DMS79 treated with DMSO at 0.1 percent for 48 hours (cell line): ENCODE measurements around the gene USP26.
"Not testable (repeated sequence)": the region's sequence is repeated elsewhere in the genome, so short reads cannot be mapped to it uniquely, and the experiment has no call there.

ENCODE experiments used
- DNase-seq: peaks from one replicate; lab custom pipeline; 2025; lab: John Stamatoyannopoulos, UW

The USP26 gene, protein sequence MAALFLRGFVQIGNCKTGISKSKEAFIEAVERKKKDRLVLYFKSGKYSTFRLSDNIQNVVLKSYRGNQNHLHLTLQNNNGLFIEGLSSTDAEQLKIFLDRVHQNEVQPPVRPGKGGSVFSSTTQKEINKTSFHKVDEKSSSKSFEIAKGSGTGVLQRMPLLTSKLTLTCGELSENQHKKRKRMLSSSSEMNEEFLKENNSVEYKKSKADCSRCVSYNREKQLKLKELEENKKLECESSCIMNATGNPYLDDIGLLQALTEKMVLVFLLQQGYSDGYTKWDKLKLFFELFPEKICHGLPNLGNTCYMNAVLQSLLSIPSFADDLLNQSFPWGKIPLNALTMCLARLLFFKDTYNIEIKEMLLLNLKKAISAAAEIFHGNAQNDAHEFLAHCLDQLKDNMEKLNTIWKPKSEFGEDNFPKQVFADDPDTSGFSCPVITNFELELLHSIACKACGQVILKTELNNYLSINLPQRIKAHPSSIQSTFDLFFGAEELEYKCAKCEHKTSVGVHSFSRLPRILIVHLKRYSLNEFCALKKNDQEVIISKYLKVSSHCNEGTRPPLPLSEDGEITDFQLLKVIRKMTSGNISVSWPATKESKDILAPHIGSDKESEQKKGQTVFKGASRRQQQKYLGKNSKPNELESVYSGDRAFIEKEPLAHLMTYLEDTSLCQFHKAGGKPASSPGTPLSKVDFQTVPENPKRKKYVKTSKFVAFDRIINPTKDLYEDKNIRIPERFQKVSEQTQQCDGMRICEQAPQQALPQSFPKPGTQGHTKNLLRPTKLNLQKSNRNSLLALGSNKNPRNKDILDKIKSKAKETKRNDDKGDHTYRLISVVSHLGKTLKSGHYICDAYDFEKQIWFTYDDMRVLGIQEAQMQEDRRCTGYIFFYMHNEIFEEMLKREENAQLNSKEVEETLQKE

DNA sequence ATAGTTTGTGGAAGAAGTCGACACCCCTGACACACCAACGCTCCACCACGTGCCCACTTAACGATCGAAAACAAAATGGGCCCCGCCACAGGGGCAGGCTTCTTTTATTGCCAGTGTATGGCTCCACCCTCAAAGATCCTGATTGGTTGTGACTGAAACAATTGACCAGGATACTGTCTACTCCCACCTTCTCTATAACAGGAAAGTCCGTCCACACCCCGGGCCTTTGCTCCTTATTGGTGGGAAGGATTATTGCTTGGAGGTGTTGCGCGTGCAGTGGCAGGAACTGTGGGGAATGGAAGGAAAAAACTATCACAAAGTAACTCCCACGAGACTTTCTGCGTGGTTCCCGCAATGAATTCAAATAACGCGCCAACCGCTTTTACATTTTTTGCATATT is at the start of gene USP26:
TSS of gene USP26 (minus strand) at position 79 of the 400 bp plus-strand sequence. CDS start 68,889 bp downstream, outside the sequence.
- no peak for DNase-seq

DNA sequence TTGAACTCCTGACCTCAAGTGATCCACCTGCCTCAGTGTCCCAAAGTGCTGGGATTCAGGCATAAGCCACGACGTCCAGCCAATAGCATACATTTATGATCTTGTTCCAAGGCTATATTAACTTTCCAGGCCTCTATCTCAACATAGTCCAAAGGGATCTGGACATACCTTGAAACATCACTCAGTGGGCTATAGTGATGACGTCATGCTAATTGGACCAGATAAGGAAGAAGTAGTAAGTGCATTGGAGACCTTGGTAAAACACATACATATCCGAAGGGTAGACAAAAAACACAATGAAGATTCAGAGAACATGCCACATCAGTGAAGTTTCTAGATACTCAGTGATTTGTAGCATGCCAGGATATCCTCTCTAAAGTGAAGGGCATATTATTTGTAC is 37.4 kb upstream of the USP26 start:
- DNase-seq = no peak

DNA sequence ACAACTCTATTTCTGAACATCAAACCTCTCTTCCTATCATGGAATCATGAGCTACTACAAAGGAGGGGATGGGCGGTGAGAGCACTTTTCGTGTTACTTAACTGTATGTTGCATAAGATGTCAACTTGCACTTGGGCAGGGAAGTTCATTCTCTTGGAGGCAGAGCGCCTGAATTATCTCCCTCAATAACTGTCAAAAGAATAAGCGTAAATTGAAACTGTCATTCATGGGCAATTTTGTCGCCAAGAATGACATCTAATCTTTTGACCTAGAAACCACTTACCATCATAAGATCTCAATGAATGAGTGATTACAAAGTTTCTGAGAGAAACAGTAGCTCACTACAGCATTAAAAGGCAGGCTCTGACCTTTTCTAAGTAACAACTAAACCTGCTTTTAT is 23.5 kb upstream of the USP26 start:
- DNase-seq = no peak

DNA sequence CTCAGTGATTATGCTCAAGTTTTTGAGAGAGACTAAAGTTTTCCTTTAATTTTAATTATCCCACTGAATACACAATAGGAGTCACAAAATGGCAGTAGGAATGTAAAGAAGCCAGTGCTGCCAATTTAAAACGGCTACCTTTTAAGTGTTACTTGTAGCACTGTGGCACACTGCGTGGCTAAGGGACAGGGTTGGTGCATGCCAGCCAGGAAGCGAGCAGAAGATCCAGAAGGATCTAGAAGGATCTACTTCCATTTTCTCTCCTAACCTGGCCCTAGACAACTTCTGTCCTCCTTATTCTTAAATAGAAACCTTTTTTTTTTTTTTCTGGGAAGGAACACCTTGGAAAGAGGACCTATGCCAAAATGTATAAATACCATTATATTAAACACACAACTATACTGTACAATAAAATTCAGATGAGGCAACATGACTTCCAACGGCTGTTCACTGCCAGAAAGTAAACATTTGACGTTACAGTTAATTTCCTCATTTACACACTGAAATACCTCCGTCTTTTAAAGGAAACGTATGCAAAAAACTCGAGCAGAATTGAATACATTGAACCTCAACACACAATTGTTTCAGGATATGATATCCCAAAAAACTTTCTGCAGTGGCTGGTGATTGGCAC is 2.7 kb downstream of the USP26 start:
- no peak for DNase-seq

DNA sequence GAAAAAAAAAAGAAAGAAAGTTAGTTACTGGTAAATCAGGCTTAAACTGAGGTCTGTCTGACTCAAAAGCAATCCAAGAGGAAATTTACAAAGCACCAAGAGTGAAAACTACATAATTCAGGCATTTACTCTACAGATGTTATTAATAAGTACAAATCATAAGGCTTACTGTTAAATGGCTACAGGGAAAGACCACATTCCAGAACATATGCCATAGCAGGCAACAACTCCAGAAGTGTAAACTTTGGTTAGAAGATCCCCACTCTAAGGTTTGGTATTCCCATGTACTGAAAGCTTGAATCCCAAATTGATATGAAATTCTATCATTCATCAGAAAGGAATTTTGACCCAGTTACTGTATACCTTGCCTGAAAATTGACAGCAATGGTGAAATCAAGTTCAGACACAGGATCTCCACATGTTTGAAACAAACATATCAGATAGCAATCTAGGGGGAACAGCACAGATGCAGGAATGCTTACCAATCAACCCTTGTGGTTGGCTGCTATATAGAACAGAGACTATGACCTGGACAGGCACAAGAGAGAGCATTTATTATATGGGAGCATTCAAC is 6.6 kb downstream of the USP26 start:
- no peak for DNase-seq

DNA sequence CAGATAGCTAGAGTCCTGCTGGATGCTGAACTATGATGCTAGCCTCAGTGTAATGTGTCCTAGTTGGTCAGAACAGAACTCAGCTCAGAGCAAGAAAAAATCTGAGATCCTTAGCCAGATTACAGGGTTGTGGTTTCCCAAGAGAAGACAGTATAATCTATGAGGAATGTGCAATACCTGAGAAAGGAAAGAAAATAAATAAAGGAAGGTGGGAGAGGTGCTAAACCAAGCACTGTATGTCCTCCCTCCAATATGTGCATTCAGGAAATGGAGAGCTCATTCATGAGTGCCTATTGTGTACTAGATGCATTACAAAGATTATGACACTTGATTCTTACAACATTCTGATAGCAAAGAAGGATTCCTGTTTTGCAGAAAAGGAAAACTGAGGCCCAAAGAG is 7.5 kb downstream of the USP26 start:
- DNase-seq = no peak

DNA sequence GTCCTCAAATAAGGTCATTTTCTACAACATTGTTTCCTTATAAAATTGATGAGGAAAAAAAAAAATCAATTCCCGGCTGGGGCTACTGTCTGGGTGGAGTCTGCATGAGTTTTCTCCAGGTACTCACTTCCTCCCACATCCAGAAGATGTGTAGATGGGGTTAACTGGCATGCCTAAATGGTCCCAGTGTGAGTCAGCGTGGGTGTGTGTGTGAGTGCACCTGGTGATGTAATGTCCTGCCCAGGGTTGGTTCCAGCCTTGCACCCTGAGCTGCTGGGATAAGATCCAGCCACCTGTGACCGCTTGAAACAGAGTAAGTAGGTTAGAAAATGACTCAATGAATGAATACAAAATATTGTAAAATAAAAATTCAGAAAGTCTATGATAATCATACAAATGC is 11.1 kb downstream of the USP26 start:
- DNase-seq = no peak

DNA sequence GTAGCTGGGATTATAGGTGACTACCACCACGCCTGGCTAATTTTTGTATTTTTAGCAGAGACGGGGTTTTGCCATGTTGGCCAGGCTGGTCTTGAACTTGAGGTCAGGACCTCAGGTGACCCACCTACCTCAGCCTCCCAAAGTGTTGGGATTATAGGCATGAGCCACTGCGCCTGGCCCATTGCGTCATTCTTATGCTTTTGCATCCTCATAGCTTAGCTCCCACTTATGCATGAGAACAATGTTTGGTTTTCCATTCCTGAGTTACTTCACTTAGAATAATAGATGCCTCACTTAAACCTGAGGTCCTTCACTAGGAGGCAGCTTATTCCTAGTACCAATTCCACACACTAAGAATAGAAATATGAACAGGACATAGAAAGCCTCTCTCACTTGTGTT is 11.9 kb downstream of the USP26 start:
- not testable (repeated sequence) for DNase-seq

DNA sequence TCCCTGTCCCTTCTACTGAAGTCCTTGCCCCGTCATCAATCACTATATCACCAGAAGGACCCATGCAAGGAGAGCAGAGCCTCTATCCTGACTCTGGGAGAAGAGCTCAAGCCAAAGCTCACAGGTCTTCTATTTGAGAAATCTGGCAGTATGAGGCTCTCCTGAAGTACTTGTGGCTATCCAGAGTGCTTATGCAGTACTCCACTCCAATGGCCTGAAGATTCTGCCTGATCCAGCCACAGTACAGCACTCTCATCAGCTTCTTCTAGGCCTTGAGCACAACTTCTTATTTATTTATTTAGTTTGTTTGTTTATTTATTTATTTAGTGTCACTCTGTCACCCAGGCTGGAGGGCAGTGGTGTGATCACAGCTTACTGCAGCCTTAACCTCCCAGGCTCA is 13.0 kb downstream of the USP26 start:
- DNase-seq = no peak

DNA sequence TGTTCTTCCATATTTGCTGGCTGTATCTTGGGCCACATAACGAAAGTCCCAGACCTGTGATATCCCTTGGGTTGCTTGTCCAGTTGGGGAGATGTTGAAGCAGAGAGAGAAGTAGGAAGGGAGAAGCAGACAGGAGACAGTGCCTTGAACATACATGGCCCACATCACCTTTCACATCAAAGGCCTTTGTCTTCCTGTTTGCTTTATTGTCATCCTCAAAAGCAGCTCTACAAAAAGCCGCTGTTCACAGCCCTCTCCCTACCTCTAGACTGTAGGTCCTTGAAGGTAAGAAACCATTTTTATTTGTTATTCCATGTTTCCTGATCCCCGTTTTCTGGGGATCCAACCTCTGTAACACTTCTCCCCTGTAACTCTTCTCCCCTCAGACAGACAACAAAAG is 14.9 kb downstream of the USP26 start:
- DNase-seq = no peak

DNA sequence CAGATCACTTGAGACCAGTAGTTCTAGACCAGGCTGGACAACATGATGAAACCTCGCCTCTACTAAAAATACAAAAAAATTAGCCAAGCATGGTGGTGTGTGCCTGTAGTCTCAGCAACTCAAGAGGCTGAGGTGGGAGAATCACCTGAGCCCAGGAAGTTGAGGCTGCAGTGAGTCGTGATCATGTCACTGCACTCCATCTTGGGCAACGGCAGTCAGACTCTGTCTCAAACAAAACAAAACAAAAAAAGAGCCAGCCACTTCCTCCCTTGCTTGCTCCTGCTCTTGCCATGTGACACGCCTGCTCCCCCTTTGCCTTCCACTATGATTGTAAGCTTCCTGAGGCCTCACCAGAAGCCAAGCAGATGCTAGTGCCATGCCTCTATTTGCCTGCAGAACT is 19.1 kb downstream of the USP26 start:
- DNase-seq = not testable (repeated sequence)

DNA sequence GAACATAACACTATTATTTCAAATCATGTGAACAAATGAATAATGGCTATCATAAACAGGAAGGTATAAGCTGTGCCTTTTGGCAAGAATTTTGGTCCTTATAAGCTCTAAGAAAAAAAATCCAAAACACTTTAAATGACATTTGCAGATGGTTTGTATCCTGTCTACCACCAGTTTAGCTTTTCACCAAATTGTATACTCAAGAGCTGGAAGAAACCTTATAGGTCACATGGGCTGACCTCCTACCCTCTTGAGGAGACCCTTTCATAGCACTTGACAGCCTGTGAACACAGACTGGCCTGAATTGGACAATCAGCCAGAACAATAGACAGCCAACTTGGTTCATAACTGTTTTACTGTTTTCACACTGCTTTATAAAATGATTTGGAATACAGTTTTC is 24.3 kb downstream of the USP26 start:
- DNase-seq = no peak

DNA sequence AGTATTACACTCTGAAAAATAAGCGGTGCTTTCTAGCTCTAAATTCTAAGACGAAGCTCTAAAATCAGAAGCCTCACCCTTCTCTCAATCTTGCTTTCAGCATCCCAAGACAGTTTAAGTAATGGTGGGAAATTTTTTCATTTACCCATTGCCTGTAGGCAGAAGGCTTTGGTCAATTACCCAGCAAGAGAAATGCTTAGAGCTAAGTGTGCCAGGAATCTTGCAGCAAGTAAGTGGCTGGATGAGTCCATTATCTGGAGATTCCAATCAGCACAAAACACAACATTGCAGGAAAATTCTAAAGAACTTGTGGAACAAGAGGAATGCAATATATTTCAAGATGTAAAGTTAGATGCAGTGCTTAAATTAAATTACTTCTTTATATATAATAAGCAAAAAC is 28.4 kb downstream of the USP26 start:
- no peak for DNase-seq

DNA sequence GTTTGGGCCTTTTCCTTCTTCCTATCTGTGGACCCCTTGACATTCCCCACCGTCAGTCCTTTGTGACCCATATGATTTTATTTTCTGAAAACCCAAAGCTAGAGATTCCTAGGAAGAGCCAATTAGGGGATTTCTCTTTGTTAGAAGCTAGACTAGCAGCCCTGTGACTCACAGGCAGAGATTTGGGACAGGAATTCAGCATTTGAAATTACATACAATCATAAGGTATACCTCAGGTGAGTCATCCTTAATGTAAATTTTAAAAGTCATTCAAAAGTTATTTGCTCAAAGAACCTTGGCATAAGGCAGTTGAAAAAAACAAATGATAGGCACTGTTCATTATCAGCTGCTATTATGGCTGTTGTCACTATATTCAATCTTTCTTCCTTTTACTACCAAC is 40.6 kb downstream of the USP26 start:
- DNase-seq = no peak

DNA sequence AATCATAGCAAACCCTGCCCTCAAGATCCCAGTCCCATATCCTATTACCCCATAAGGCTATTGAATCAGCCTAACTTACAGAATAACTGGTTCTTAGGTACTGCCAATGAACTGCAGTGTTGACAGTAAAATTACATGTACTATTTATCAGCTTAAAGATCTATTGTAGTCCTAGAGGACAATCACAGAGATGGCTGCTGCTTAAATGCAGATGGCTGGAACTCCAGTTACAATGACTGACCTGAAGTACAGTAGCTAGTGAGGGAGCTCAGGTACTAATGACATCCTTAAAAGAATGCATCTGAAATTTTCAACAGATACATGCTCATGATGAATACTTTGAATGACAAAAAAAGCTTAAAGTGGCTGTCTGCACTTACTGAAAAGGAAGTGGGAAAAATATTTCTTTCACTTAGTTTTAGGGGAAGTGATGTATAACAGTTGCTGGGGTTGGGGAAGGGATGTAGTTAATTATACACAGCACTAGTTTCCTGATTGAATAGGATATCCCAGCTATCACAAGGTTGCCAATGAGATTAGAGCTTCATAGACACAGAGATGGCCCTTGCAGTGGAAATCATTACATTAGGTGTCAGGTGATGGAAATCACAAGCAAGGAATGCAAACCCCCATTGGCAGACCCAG is 42.0 kb downstream of the USP26 start:
- no peak for DNase-seq

DNA sequence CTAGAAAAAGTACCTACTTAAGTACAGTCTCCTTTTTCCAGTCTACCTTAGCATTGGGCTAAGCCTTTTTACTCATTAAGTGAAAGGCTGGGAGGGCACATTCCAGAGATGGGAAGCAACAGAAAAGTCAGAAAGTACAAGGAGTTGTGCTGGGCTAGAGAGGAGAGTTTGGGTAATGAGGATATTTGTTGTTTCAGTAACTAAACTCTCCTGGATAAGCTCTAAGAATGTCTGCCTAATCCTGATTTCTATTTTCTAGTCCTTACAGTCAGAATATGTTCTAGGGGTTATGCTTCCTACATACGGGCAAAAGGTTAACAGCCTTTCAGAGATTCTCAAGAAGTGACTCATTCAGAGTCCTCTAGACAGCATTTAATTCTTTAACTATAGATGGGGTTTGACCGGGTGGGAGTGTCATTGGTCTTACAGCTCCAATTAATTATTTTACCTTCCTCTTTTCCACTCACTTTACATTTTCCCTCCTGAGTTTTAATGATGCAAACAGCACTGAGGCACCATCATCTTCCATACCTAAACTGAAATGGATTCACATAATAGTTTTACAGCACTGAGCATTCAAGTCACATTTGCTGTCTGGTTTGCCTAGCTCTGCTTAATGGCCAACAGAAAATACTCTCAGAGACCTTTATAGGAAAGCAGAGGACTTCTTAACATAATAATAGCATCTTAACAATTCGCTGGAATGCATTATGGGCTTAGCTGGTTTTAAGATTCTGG is 42.9 kb downstream of the USP26 start:
- no peak for DNase-seq

DNA sequence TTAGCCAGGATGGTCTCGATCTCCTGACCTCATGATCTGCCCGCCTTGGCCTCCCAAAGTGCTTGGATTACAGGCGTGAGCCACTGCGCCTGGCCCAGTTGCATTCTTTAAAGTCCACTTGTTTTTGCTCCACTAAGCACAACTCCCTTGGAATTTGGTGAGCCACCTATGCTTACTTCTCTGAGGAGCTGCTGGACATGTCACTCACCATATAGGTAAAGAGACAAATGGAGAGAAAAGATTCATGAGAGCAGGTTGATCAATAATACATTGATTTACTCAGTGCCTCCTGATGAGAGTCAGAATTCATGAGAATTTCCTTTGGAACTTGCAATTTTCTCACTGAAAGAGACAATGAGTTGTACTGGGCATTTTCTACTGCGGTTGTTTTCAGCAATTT is 48.2 kb downstream of the USP26 start:
- DNase-seq = no peak

DNA sequence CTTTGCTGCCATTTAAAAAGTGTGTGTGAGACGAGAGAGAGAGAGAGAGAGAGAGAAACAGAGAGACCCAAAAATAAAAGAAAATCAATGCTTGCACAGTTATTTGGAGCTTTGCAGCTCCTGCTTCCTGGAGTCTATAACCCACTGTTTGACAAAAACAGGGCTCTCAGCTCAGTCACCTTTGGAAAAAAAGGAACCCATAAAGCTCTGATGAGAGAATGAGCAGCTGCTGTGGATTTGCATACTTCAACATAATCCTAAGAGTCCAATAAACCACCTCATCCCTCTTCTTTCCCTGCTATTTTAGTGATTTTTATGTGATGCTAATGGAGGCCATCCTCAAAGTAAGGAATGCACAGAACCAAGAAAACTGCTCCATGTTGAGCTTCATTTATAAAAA is 50.3 kb downstream of the USP26 start:
- DNase-seq = no peak

DNA sequence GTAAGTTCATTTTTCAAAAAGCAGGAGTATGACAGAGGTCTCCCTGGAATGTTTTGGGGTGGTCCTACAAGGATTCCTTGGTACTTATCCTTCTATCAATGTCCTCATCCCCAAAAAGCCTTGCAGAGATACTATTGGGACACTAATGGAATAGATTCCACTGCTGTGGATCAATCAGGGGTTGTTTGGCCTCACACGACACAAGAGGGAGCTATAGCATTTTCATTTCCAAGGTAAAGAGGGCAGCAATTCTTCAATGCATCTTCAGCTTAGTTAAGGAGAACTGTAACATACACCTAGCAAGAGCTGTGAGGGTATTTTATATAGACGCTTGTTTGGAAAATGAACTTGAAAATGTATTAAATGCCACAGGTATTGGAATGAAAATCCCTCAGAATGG is 50.9 kb downstream of the USP26 start:
- no peak for DNase-seq

DNA sequence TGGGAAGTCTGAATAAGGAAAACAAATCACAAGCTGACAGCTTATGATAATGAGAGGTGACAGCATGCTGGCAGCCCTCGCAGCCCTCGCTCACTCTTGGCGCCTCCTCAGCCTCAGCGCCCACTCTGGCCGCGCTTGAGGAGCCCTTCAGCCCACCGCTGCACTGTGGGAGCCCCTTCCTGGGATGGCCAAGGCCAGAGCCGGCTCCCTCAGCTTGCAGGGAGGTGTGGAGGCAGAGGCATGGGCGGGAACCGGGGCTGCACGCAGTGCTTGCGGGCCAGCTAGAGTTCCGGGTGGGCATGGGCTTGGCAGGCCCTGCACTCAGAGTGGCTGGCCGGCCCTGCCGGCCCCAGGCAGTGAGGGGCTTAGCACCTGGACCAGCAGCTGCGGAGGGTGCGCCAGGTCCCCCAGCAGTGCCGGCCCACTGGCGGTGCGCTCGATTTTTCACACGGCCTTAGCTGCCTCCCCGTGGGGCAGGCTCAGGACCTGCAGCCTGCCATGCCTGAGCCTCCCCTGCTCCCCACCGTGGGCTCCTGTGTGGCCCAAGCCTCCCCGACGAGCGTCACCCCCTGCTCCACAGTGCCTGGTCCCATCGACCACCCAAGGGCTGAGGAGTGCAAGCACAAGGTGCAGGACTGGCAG is 52.6 kb downstream of the USP26 start:
- DNase-seq = not testable (repeated sequence)

DNA sequence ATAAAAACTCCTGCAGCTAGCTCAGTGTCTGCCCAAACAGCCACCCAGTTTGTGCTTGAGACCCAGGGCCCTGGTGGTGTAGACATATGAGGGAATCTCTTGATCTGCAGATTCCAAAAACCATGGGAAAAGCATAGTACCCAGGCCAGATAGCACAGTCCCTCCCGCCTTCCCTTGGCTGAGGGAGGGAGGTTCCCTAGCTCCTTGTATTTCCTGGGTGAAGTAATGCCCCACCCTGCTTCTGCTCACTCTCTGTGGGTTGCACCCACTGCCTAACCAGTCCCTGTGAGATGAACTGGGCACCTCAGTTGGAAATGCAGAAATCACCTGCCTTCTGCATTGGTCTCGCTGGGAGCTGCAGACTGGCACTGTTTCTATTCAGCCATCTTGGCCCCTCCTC is 54.6 kb downstream of the USP26 start:
- no peak for DNase-seq
